LHCN-M2 (cell line): Measurements from ENCODE around the gene HUS1. TPM values are rescaled to one million over a fixed set of nuclear protein-coding genes. Genes with fewer than 3 reads are reported as not detected.
A peak's percentile ranks its signal among the peaks of the same experiment; 100 is the strongest.
"Not testable (repeated sequence)": the region's sequence is repeated elsewhere in the genome, so short reads cannot be mapped to it uniquely, and the experiment has no call there.

Experiments used
- DNase-seq: peaks from one replicate; pipeline ENCODE4 v3.0.0-alpha.2; 2012; ENCODE audit warnings: low read depth
- total RNA-seq: library from RNA; depleted of rRNA; stranded (reverse); fragments of >200 nt; gene quantifications from 2 replicates; pipeline ENCODE4 v1.2.3, GENCODE V29; 2014

HUS1 gene
- total RNA-seq, 1 experiment from 2014 or later, result 47.7 TPM

DNA sequence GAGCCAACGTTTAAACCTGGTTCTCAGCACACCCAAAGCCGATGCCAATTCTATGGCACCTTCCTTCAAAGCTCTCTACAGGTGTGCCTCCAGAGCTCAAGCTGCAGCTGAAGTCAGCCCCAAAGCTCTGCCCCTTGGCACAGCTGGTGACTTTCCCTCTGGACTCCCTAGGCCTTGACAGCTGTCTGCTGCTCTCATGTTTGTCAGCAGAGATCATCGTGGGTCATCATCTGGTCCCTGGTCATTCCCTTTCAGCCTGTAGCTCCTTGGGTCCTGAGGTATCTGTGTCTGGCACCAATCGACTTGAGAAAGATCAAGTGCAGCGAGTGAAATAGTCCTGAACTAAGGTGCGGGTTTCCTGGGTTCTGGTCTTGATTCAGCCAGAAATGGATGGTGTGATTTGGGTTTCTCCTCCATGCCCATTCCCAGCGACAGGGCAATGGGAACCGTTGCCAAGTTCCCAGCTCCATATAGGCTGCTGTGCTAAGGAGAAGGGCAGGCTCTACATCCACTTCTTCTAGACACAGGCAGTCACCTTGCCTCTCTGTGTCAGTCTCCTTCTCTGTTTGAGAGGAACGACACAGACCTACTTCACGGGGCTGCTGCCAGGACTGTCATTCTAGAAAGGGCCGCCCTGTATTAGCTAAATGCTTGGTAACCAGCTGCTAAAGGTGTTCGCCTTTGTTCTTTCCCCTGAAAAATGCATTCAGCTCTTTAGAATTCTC, 34.7 kb downstream of the HUS1 start:
- DNase-seq, result no peak

DNA sequence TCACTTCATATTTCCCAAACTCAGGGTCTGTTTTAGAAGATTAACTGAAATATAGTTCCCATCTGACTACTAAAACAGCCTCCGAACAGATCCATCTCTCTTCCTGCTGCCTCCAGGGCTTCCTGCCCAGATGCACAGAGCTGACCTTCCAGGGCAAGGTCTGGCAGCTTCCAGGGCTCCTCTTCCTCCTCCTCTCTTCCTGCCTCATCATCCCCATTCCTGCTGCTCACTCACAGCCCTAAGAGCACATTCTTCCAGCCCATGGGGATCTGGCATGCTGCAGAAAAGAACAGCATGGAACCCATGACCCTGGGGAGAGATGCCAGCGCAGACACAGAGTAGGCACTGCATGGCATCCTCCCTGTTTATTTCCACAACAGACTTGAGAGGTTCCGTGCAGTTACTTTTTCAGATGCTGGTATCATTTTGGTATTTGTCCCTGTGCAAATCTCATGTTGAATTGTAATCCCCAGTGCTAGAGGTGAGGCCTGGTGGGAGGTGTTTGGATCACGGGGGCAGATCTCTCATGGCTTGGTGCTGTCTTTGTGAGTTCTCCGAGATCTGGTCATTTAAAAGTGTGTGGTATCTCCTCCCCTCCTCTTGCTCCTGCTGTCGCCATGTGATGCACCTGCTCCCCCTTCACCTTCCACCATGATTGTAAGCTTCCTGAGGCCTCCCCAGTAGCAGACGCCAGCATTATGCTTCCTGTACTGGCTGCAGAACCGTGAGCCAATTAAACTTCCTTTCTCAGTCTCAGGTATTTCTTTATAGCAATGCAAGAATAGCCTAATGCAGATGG, 35.5 kb downstream of the HUS1 start:
- no peak for DNase-seq

GRCh38 chr7:47942651-47943050, 36.8 kb downstream of the HUS1 start:
- not testable (repeated sequence) for DNase-seq

- DNase-seq, result no peak
Measured at GRCh38 chr7:47942132-47942531, 37.3 kb downstream of the HUS1 start.

DNA sequence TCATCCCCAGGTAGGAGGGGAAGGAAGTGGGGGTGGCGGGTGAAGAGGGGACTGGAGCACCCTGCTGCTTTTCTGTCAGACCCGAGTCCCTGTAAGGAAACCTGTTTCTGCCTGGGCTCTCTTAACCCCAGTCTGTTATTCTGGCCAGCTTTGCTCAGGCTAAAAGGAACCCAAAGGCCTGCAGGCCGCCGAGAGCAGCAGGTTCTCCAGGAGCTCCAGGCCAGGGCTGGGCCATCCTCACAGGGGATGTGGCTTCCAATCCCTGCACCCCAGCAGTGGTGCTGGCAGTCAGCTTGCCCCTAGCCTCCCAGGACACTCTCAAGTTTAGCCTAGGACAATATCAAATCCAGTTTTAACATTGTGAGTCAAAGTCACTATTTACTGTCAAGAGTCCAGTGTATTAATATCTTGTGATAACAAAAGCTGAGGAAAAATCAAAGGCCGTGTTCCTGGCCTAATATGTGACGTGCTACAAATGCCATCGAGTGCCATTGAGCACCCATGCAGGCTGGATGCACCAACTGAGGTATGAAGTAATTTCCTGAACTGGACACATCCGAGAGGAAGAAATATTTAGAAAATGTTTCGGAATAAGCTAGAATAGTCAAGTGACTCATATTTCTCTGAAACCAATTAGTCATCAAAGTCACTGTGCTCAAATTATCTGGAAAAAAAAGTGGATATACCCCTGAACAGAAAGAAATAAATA, 38.1 kb downstream of the HUS1 start:
- peak; percentile 88 for DNase-seq

DNA sequence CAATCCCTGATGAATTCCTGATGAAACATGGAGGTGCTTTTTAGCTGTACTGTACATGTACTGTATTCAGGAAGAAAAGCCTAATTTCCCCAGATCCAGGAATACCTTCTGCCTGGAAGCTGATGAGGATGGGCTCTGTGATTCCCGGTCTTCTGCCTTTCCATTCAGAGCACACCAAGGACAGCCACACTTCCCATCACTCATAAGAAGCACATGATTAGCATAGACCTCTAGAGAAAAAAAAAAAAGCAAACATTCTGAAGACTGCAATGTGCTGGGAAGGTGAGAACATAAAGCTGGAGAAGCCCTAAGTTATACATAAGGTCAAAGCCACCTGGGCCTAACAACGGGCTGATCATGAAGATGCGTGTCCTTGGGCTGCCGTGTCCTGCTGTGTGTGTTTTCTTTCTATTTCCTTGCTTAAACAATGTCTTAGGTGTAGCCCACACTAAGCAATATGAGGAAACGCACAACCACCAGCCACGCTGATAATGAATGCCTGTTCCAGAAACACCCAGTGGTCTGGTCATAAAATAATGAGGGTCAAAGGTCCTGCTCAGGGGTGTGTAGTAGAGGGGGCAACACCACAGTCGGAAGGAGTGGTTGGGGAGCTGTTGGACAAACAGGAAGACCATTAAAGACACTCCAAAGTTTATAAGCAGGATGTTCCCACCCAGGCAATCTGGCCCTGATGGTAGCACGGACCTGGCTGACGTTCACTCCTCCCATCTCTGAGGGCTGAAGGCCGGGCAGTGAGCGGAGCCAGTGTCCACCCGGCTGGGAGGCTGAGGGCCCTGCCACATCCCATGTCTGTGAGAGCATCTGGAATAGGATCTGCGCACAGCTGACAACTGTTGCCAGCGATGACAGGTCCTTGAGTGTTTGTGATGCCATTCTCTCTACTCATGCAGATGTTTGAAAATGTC, 39.1 kb downstream of the HUS1 start:
- DNase-seq, result peak; percentile 92

DNA sequence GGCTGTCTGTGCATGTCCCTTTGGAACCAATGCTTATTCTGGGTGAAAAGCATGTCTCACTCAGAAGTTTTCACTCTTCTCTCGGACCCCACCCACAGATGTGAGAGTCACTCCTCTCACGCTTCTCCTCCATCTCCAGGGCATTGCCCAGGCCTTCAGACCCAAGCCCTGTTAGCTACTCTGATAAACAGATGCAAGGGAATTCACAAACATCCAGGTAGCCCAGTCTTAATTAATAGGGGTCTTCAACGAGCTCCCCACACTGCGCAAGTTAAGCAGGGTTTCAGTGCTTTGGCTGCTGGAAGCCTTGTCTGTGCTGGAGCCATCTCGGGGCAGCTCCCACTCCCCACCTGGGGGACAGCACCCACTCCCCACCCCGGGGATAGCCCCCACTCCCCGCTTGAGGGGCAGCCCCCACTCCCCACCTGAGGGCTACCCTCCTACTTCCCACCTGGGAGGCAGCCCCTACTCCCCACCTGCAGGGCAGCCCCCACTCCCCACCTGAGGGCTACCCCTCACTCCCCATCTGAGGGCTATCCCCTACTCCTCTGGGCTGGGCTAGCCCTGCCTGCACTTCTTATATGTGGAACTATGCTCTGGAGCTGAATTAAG, 39.9 kb downstream of the HUS1 start:
- DNase-seq, result no peak

DNA sequence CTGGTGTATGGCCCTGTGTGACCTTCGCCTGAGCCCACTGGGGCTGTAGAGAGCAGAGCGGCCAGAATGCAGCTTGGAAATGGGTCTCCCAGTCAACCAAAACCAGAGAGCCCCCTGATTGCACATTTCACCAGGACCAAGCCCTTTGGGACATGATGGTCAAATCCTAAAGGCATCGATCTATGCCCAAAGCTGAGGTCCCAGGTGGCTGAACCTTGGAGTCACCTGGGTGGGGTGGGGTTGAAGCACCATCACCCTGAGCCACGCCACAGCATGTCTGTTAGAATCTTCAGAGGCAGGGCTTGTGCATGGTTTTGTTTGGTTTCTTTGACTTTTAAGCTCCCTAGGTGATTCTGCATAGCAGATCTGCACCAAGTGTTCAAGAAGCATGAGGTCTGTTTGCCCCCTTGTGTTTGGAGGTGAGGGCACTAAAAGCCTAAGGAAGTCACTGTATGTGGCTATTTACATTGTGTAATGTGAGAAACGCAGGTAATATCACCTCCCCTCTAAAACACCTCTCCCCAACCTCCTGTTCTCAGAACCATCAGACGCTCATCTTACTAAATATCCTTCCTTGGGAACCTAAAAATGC, 40.7 kb downstream of the HUS1 start:
- DNase-seq, result no peak

- no peak for DNase-seq
Measured at GRCh38 chr7:47937711-47938573, 41.5 kb downstream of the HUS1 start.

- DNase-seq, result no peak
Measured at GRCh38 chr7:47937065-47937687, 42.2 kb downstream of the HUS1 start.

GRCh38 chr7:47936323-47936722, 43.1 kb downstream of the HUS1 start:
- no peak for DNase-seq

DNA sequence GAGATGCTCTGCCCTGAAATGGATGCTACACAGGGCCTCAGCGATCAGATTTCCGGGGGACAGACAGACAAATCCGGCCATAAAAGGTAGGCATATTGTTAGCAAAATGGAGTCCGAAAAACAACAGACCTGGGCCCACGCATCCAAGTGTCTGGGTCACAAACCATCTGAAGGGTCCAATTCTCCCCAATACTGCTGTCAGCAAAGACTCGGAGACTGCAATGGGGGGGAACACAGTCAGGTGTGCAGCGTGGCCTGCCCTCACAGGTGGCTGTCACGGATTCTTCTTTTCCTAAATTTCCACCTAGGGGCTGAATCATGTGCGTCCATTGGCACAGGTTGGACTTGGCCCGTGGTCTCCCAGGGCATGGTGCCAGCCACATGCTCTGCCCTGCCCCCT, 44.1 kb downstream of the HUS1 start:
- DNase-seq, result no peak

DNA sequence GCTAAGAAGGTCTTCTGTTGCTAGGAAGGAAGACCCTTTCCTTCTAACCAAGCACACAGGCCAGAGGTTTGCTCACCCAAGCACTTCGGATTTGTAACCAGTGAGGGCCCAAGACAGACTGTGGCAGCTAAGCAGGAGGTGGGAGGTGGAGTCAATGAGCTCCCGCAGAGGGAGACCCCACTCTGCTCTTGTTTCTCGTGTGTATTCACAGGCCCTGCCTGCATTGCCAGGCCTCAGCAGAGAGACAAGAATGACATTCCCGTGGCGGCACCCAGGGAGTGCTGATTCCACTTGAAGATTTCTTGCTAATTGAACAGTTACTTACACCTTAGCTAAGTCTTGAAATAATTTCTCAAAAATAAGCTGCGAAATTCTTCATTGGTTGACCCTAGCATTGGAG, 44.6 kb downstream of the HUS1 start:
- DNase-seq, result no peak

GRCh38 chr7:47933215-47933614, 46.2 kb downstream of the HUS1 start:
- no peak for DNase-seq

DNA sequence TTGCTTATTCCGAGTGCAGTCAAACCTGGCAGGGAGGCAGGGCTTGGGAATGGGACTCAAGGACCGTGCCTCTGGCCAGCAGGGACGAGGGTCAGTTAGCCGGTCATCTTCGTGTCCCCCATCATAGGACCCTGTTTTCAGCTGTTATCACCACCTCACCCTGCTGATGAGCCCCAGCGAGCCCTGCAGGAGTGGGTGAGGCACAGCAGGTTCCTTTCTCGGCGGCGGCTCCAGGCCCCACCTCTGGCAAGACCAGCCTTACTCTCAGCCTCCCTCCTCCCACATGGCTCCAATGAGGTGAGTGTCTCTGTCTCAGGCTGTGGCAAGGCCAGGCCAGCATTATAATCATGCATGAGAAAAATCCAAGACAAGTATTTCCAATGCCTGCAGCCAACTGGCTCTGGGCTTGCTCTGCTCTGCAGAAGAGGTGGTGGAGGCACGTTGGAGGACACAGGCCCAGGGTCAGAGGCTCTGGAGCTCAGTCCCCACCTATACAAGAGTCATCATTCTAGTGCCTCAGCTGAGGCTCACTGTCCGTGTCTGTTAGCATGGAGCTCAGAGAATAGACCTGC, 46.9 kb downstream of the HUS1 start:
- DNase-seq, result no peak

DNA sequence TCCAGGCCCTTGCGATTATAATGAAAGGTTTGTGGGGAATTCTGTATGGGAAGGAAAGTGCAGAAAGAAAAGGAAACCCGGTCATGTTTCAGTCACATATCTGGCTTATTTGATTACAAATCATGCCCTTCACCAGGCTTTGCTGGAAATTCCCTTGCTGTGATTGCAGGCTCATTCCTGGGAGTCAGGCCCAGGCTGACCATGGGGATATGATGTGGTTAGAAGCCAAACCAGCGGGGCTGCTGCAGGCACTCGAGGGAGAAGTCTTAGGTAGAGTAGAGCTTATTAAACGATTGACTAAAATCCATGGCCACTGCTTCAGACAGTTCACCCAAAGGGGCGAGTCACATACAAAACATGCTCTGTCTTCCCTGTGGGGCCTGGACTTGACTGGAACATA, 47.4 kb downstream of the HUS1 start:
- no peak for DNase-seq

DNA sequence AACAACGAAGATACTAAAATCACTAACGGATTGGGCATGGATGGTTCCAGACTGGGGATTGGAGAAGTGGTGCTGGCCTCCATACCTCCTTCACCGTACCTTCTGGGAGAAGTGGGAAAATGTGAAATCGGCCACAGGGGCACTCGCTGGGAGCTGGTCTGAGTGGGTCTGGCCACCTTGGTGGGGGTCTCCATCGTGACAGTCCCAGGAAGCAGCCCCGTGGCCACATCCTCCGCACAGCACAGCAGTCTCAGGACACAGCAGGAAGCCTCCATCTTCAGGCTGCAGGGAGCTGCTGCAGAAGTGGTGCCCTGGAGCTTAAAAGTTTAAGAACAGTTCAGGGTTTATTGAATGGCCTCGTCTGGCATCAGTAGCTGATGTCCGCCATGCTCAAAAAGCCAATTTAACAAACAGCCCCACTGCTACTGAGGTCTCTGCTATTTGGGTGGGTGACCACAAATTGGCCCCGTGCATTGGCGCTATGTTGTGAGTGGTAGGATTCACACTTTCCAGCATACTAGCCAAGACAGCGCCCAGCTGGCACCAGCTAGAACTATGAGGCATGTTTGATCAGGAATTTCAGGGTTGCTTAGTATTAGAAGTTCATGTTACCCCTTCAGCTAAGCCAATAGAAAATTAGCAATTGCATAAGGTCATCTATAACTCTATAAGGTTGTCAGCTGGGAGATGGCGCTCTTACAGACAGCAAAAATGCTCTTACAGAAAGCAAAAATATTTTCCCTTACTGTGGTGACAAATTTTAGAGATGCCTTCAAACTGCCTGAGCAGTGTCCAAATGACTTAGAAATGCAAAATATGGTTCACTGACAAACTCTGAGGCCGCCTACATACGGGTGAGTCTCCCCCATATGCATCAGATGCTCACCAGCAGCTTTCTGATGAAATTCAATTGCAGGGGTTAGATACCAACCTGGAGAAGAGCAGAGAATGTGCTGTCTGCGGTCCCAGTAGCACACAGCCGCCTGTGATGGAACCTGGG, 48.1 kb downstream of the HUS1 start:
- no peak for DNase-seq
